GM19351 (cell line): ENCODE data around the gene SPNS2.

Experiments
- ATAC-seq: cut with Tn5 transposase; IDR thresholded peaks from one replicate; pipeline ENCODE4 v1.9.1; 2021; ENCODE audit warnings: mild to moderate bottlenecking, moderate library complexity; ENCODE audit not compliant: unreplicated experiment

SPNS2 gene

DNA sequence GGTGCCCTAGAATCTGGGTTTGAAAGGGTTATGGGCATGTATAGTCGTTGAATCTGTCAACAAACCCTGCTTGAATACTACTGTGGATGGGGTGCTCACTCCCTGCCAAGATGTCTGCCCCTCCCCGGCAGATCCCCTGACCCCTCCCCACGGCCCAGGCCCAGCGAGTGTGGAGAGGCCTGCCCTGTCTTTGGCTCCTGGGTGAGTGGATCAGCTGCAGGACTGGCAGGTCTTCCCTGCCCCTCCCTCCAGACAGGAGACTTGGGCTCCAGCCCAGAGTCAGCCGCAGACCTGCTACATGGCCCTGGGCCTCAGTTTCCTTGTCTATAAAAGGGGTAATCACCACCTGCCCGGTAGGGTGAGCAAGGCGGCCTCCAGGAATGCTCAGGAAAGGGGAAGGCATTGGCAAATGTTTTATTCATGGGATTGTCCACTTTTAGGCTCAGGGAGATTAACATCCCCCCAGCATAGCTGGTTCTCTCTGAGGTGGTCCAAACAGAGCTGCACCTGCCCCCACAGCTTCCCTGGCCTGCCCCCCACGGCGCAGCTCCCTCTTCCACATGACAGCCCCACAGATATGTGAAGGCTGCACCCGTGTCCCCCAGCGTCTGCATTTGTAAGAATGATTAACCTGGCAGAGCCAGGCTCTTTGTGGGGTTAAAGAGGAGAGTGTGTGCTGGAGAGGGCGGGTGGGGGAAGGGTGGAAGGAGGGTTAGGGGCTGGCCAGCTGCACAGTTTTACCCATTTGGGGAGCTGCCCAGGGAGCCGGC is 18.5 kb upstream of the SPNS2 start:
- no peak for ATAC-seq

DNA sequence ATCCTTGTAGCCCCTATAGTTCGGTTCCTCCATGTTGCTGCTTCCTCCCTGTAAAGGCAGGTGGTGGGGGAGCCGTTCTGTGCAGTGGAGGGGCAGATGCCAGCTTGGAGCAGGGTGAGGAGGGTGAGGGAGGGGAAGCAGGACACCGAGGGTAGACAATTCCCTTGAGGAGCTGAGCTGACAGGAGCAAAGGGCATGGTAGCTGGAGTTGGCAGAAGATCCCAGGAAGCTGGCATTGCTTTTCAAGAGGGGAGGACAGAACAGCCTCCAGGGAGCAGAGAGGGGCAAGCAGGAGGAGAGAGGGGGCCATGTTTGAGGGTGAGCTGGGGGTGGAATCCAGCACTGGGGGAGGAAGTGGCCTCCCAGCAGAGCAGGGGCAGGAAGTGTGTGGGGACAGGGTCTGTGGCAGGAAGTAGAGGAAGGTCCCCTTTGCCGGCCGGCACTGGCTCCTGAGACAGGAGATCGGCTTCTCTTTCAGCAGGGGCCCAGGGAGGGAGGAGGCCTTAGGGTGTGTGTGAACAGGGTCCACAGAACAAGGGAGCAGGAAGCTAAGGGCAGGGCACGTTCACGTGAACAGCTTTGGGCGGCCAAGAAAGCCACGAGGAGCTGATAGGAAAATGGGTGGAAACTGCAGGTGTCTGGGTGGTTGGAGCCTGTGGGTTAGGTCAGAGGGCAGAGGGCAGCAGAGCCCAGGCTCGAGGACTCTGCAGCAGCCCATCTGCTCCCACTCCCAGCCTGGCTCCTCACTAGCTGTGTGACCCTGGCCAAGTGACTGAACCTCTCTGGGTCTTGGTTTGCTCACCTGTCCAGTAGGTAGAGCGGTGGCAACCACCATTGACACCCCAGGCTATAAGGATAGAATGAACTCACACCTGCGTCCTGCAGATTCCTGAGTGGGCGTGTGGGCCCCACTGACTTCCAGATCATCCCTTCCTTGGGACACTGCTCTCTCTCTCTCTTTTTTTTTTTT is 17.5 kb upstream of the SPNS2 start:
- ATAC-seq: no peak

DNA sequence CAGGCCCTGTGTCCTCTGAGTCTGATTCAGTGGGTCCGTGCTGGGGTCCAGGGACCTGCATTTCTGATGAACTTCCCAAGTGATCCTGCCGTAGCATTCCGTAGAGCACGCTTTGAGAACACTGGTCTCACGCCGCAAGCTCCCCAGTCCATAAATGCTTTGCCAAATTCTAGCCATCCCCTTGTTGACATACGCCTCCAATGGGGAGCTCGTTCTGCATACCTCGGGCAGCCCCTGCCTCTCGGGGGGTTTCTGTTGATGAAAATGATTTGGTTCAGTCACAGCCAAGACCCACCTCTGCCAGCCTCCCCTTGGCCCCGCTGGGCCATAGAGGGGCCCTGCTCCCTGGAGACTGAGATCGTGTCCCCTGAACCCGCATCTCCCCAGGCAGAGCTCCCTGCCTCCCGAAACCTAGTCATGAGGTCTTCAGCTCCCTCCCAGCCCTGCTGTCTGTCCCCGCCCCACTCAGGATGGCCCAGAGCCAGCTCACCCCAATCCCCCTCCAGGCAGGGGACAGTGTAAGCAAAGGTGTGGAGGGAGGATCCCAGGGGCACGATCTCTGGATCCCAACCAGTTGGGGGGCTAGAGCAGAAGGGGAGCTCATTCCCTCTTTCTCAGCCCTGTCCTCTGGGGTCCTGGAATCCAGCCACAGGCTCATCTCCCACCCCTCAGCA is 16.2 kb upstream of the SPNS2 start:
- ATAC-seq: no peak

DNA sequence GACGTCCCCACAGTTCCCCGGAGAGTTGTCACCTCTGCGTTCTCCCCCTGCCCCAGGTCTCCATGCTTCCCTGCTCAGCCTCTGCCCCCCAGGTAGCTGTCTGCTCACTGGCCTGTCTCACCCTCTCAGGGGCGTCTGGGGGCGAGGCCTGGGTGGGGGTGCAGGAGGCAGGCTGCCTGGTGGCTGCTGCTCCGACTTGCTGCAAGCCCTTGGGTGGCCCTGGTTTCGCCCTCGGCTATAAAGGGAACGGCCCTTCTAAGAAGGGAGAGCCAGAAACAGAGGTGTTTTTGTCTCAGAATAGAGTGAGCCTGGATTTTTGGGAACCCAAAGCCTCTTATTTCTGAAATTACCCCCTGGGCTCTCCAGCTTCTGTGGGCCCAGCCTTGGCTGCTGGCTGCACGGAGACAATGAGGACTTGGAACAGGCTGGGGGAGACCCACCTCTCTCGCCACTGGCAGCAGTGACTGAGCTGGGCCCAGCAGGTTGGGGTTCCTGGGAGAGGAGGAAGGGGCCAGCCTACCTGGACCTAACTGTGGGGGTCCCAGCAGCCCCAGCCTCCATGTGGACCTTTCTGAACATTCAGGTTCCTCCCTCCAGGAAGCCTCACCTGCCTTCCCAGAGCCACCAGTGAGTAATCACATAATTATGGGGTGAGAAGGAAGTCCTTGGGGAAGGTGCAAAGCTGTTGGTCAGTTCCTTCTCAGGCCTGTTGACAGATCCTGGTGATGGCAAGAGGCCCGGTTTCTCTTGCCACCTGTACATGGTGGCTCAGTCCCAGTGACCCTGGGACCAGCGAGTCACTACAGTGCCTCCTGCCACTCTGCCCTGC is 15.5 kb upstream of the SPNS2 start:
- ATAC-seq: no peak

DNA sequence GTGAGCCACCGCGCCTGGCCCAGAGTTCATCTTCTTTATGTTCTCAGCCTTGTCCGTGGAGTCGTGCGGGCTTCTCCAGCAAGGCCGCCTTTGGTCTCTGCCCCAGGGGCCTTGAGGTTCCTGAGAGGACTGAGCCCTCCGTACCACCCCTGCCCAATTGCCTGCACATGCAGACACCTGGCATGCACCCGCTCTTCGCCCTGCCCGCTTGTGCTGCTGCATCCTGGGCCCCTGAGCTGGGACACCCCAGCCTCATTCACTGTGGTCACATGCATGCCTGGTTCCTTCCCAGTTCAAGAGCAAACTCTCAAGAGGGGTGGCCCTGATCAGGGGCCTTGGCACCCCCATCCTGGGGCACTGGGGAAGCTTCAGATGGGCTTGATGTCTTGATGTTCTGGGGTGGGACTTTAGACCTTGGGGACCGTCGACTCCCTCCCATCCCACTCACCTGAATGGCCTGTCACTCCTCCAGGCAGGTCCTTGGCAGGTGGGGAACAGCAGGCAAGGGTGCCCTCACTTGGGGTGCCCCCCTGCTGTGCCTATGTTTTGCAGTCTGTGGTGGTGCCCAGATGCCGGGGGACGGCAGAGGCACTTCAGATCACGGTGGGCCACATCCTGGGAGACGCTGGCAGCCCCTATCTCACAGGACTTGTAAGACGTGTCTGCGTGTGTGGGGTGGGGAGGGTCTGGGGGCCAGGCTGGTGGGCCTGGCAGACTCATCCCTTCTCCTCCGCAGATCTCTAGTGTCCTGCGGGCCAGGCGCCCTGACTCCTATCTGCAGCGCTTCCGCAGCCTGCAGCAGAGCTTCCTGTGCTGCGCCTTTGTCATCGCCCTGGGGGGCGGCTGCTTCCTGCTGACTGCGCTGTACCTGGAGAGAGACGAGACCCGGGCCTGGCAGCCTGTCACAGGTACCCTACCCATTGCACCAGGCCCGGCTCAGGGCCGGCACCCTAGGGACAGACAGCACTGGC is 12.7 kb upstream of the SPNS2 start:
- no peak for ATAC-seq

DNA sequence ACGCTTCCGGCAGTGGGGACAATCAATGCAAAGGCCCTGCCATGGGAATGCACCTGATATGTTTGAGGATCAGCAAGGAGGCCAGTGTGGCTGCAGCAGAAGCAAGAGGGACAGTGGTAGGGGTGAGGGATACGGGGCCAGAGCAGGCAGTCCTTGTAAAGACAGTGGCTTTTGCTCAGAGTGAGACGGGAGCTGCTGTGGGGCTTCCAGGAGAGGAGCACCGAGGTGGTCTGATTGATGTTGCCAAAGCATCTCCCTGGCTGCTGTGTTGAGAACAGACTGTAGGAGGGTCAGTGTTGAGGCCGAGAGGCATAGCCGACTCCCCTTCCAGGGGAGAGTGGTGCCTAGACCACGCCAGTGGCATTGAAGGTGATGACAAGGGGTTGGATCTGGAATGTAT is 11.4 kb upstream of the SPNS2 start:
- no peak for ATAC-seq

DNA sequence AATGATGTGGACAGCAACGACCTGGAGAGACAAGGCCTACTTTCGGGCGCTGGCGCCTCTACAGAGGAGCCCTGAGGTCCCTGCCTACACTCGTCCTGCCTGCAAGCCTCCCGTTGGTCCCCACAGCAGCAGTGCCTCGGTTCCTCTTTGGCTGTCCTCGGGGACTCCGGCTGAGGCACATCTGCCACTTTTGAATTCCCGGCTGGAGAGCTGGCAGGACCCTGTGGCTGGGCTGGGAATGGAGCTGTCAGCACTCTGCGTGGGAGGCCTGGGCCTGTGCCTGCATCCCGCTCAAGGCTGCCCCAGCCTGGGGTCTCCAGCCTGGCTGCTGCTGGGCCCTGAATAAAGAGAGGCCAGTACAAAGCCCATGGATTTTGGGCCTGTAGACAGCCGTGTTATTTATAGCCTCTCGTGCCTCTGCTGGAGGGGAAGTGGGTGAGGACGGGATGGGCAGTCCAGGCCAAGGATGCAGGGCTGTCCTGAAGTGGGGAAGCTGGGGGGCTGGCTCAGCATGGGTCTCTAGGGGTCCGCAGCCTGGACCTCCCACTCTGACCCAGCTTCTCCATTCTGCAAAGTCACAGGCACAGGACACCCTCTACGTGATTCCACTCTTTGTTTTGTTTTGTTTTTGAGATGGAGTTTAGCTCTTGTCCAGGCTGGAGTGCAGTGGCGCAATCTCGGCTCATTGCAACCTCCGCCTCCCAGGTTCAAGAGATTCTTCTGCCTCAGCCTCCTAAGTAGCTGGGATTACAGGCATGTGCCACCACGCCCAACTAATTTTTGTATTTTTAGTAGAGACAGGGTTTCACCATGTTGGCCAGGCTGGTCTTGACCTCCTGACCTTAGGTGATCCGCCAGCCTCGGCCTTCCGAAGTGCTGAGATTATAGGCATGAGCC is 10.6 kb upstream of the SPNS2 start:
- no peak for ATAC-seq

DNA sequence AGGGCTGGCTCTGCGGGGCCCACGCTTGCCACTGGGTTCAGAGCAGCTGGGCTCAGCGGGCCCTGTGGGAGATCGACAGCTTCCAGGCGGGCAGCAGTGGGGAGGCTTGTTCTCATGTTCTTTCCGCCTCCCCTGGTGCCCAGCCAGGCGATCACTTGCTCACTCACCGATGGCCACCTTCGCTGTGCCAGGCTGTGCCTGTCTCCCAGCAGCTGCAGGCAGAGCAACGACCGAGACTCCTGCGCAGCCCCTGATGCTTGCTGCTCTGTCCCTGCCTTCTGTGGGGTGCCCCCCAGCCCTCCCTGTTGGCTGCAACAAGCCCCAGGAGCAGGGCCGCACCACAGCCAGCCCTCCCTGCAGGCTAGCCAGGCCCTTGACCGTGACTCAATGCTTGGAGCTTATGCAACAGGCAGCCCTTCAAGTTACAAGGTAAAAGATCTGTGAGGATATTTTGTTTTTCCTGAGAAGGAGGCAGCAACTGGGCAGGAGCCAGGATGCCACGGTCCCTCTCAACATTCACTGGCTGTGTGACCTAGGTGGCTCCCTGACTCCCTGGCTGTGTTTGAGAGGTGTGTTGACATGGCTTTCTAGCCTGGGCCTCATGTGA is 9.6 kb upstream of the SPNS2 start:
- ATAC-seq: no peak

DNA sequence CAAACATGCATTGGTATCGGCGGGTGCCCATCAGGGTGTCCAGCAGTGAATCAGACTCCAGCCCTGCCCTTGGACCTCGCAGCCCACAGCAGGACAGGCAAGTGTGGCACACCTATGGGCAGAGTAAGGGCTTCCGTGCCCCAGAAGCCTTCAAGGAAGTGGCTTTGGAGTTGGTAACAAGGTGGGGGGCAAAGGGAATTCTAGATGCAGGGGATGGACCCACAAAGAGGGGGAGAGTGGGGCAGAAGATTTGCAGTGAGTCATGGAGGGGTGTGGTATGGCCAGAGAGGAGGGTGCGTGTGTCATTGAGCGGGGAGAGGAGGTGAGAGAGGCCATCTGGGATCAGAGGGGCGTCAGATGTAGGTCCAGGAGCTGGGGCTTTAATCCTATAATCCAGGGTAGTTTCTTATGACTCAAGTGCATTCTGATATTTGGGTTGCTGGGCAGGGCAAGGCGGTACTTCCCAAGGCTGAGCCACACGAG is 8.5 kb upstream of the SPNS2 start:
- ATAC-seq: no peak

DNA sequence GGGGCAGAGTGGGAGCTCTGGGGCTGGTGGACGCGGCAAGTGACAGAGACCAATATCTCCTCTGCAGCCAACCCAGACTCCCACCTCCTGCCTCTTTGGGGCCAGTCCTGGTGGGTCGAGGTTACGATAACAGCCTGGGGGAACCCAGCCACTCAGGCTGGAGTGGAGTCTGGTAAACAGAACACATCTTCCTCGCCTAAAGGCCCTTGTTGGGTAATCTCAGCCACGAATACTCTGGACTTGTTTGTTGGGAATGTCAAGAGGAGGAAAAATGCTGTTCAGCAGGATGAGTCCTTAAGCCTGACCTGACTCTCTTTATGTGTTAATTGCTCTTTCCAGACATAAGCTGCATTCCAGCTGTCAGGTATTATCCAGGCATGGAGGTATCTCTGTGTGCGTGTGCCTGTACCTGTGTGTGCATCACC is 8.0 kb upstream of the SPNS2 start:
- ATAC-seq: no peak

DNA sequence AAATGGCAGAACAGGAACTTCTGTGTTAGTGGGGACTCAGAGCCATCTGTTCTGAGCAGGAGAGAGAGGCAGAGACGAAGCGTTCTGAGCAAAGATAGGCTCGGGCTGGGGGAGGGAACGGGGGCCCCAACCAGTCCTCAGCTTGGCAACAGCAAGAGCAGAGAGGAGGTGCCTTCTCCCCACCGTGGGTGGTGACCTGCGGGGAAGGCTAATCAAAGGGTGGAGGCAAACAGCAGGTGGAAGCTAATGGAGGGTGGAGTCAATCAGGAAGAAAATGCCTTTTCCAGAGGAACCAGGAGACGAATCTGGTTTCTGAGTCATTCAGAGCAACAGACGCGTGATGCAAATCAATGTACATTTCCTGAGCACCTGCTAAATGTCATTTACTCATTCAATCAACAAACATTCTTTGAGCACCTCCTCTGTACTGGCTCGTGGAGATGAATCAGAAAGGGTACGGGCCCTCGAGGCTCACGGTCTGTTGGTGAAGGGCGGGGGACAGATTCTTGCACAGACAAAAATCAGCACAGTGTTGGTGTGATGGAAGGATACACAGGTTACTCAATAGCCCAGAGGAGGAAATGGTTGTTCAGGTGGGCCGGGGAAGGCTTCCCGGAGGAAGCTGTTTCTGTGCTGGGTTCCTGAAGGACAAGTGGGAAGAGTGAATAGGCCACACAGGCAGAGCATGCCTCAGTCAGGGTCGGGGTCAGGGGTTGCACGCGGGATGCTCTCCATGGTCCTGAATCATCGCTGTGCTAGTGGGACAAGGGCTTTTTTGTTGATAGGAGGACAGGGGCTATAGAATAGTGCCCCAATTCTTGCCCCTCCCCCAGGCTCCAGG is 5.7 kb upstream of the SPNS2 start:
- ATAC-seq: no peak

DNA sequence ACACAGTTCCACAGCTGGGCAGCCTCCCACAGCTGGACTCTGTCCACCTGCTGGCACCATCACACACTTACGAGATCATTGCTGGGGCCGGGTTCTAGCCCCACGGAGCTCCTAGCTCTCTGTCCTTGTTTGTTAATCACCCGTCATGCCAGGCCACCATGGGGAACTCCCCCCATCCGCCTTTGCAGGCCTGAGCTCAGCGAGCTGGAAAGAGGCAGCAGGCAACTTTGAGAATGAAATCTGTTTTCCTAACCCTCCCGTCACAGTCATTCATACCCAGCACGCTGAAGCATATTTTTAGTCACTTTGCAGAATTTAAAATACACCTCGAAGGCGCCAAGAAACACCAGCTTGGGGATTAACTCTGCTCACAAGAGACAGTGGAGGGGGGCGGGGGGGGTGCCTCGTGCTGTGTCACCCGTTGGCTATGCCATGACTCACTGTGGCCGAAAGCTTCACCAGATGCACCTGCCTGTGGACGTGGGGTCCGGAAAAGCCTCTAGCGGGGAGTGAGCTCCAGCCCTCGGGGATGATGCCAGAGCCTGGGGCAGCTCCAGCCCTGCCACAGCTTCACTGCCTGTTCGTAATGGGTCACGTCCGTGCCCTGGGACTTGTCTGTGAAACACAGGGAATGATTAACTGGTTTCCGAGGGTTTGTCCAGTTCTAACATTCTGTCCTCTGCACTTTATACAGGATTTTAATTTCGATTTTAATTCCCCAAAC is 1.4 kb upstream of the SPNS2 start:
- ATAC-seq: no peak

DNA sequence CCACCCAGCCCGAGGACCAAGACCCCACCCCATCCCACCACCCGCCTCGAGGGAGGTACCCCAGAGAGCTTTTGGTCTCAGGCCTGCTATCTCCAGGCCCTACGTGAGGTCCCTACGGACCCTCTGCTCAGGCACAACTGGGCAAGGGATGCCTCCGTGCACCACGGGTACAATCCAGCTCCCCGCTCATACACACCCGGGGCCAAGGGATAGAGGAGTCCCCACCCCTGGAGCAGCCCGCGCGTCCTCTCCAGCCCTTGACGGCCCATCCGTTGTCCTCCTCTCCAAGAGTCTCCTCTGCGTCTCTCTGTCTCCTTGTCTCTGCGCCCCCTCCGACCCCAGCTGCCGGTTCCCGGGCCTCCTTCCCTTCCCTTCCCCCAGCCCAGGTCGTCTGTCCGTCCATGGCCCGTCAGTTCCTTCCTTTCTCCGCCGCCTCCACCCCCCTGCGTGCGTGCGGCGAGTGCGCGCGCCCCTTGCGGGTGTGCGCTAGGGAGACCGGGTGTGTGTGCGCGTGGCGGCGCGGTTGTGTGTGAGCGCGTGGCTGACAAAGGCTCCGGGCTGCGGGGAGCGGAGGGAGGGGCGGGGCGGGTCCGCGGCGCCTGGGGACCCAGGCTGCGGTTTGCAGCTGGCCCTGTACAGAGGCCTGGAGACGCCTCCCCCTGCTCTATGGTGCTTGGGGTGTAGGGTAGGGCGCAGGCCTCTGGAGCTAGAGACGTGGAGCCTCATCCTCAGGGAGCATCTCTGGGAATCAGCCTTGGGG is 930 bp downstream of the SPNS2 start:
- ATAC-seq: no peak

DNA sequence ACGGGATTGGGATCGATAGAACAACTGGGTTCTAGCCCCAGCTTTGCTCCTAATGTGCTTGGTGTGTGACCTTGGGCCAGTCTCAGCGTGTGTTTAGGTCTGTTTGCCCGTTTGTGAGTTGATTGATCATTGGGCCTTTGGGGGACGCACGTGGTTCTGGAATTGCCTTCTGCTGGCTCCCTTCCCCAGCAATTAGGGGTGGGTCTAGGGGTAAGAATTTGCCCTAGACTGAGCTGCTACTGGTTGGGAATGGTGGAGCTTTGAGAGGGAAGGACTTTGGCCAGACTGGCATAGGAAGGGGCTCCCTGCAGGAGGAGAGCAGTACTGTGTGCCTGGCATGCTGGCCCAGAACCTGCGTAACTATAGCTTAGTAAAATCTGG is 1.5 kb downstream of the SPNS2 start:
- ATAC-seq: no peak

DNA sequence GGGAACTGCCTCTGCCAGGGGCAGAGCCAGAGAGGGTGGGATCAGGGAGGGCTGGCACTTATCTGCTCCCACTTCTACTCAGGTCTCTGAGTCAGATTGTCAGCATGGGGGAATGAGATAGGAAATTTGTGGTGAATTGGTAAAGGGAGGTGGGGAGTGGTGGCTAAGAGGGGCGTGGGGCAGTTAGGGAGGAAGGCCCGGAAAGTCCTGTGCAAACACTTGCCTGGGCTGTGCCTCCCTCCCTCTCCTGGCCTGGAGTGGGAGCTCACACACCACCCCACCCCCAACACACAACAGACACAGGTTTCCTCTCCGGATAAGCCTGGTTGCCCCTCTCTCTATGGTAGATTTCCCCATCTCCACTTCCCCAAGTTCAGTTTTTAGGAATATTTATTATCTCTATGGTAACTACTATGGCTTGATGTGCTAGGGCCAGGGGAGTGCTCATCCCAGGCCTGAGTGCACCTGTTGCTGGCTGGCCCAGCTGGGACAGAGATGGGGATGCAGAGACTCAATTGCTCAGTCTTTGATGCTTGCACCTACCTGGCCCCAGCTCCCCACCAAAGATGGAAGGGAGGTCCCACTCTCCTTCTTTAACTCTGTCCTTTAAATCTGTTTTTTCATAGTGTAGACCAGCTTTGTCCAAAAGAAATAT is 2.7 kb downstream of the SPNS2 start:
- ATAC-seq: no peak
